Peyer's patch (tissue), 4 donors: Measurements from ENCODE around the gene NGEF. TPM values are rescaled to one million over a fixed set of nuclear protein-coding genes. Genes with fewer than 3 reads are reported as not detected.
A peak's percentile ranks its signal among the peaks of the same experiment; 100 is the strongest.

Source experiments
- DNase-seq, 3 donors: peaks; one replicate each; pipeline ENCODE4 v3.0.0-alpha.2; 2017 to 2019
- H3K27ac ChIP-seq, 4 donors: fragments of 200-600 bp; sonication (generic); one replicate each; pipeline ENCODE4 v1.5.1; 2016 to 2019
- H3K27me3 ChIP-seq, 2 donors: fragments of 200-600 bp; sonication (generic); one replicate each; pipeline ENCODE4 v1.5.1; 2019
- H3K36me3 ChIP-seq, 3 donors: fragments of 200-600 bp; sonication (generic); one replicate each; pipeline ENCODE4 v1.5.1; 2016 to 2019
- H3K4me1 ChIP-seq, 4 donors: fragments of 200-600 bp; sonication (generic); one replicate each; pipeline ENCODE4 v1.5.1; 2016 to 2019
- H3K4me3 ChIP-seq, 4 donors: fragments of 200-600 bp; sonication (generic); 1 replicate in 3 of 4; 2 replicates in 1 of 4; pipeline ENCODE4 v1.5.1; 2016 to 2019; ENCODE audit warnings: mild to moderate bottlenecking in 1 of 4
- H3K9me3 ChIP-seq, 4 donors: fragments of 200-600 bp; sonication (generic); one replicate each; pipeline ENCODE4 v1.5.1; 2016 to 2019; ENCODE audit warnings: mild to moderate bottlenecking in 1 of 4
- CTCF ChIP-seq, 6 experiments: fragments of 450-650 bp in 4 of 6; fragments of 200-600 bp in 2 of 6; sonication (generic) in 1 of 6; IDR thresholded peaks; one replicate each; pipeline ENCODE4 v1.5.1; 2017 to 2019; ENCODE audit warnings: antibody characterized with exemption in 6 of 6, mild to moderate bottlenecking in 3 of 6, moderate library complexity in 1 of 6
- POLR2A ChIP-seq, 2 donors: fragments of 450-650 bp; IDR thresholded peaks; one replicate each; pipeline ENCODE4 v1.5.1; 2017; ENCODE audit warnings: antibody characterized with exemption in 2 of 2, mild to moderate bottlenecking in 2 of 2, moderate library complexity in 2 of 2
- total RNA-seq, 4 donors: library from RNA; depleted of rRNA; stranded (reverse); fragments of >200 nt; gene quantifications; one replicate each; pipeline ENCODE4 v1.1.0, GENCODE V29; 2016

Gene NGEF
- total RNA-seq, 4 donors from 2014 or later = 54.5 to 116 (median 98.1) TPM

GRCh38 chr2:232865165-232865564 is 147.9 kb downstream of the NGEF start:
- Histone ChIP-seq H3K27ac (no peak overlapping the region), H3K4me3 (no peak overlapping the region), H3K36me3 (peaks cover 0 to 3% (median 0%) of the 10 kb centered on the region in 3 donors), H3K4me1 (no peaks in the 10 kb centered on the region), H3K9me3 (no peaks in the 10 kb centered on the region), H3K27me3 (no peaks in the 10 kb centered on the region)
- DNase-seq = no peak
- TF ChIP-seq CTCF (IDR thresholded peaks at IDR 0.05) (no peak), POLR2A (IDR thresholded peaks at IDR 0.05) (no peak)

GRCh38 chr2:232863996-232864395 is 149.1 kb downstream of the NGEF start:
- Histone ChIP-seq H3K27ac (no peak overlapping the region), H3K4me3 (no peak overlapping the region), H3K27me3 (no peaks in the 10 kb centered on the region), H3K36me3 (peaks cover 0 to 3% (median 0%) of the 10 kb centered on the region in 3 donors), H3K9me3 (no peaks in the 10 kb centered on the region), H3K4me1 (no peaks in the 10 kb centered on the region)
- TF ChIP-seq POLR2A (IDR thresholded peaks at IDR 0.05) (no peak), CTCF (IDR thresholded peaks at IDR 0.05) (no peak)
- DNase-seq = peak in 1 of 3 donors; percentile 13

GRCh38 chr2:232861353-232861752 is 151.7 kb downstream of the NGEF start:
- Histone ChIP-seq H3K27ac (peak overlapping the region in 1 of 4 donors; percentile 78), H3K9me3 (no peaks in the 10 kb centered on the region), H3K36me3 (peaks cover 0 to 25% (median 0%) of the 10 kb centered on the region in 3 donors), H3K4me1 (peaks cover 0 to 4% (median 0%) of the 10 kb centered on the region in 4 donors), H3K4me3 (no peak overlapping the region), H3K27me3 (no peaks in the 10 kb centered on the region)
- TF ChIP-seq CTCF (IDR thresholded peaks at IDR 0.05) (no peak), POLR2A (IDR thresholded peaks at IDR 0.05) (no peak)
- no peak for DNase-seq

- H3K4me1 ChIP-seq = peaks cover 0 to 4% (median 0%) of the 10 kb centered on the region in 4 donors
- no peak for TF ChIP-seq CTCF (IDR thresholded peaks at IDR 0.05)
- TF ChIP-seq POLR2A (IDR thresholded peaks at IDR 0.05) = no peak
- no peaks in the 10 kb centered on the region for H3K9me3 ChIP-seq
- no peak overlapping the region for H3K4me3 ChIP-seq
- H3K27ac ChIP-seq = peak overlapping the region in 2 of 4 donors; percentile 19 to 78
- DNase-seq = no peak
- H3K27me3 ChIP-seq = no peaks in the 10 kb centered on the region
- peaks cover 0 to 31% (median 0%) of the 10 kb centered on the region in 3 donors for H3K36me3 ChIP-seq
Observed at GRCh38 chr2:232860593-232861241, 152.3 kb downstream of the NGEF start.

- Histone ChIP-seq H3K36me3 (peaks cover 0 to 33% (median 0%) of the 10 kb centered on the region in 3 donors), H3K4me3 (no peak overlapping the region), H3K9me3 (no peaks in the 10 kb centered on the region), H3K27me3 (no peaks in the 10 kb centered on the region), H3K27ac (no peak overlapping the region), H3K4me1 (peaks cover 0 to 4% (median 0%) of the 10 kb centered on the region in 4 donors)
- no peak for TF ChIP-seq POLR2A (IDR thresholded peaks at IDR 0.05)
- no peak for TF ChIP-seq CTCF (IDR thresholded peaks at IDR 0.05)
- DNase-seq = no peak
Observed at GRCh38 chr2:232859385-232859916, 153.6 kb downstream of the NGEF start.
